Stimulated activated CD4-positive, alpha-beta T cell treated with anti-CD3 and anti-CD28 coated beads, Interleukin-4, amount 100 ng/mL, for 4 hours (primary cell): ENCODE measurements around the gene DAPK1.

Source experiments
- DNase-seq, 2 experiments: peaks; one replicate each; pipeline ENCODE4 v3.0.0-alpha.2; 2020

The DAPK1 gene

DNA sequence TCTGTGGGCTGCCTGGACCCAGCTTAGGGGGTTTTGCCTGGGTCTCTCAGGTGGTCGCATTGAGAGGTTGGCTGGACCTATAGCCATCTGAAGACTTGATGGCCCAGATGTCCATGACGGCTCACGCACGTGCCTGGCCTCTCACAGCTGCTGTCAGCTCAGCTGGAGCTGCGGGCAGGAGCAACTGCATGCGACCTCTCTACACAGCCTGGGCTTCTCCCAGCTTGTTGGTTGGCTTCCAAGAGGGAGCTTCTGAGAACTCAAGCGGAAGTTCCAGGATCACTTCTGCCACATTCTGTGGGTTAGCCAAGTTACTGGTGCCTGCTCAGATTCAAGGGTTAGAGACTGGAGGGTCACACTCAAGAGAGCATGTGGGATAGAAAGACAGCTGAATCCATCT, 99.2 kb downstream of the DAPK1 start:
- DNase-seq, result no peak

DNA sequence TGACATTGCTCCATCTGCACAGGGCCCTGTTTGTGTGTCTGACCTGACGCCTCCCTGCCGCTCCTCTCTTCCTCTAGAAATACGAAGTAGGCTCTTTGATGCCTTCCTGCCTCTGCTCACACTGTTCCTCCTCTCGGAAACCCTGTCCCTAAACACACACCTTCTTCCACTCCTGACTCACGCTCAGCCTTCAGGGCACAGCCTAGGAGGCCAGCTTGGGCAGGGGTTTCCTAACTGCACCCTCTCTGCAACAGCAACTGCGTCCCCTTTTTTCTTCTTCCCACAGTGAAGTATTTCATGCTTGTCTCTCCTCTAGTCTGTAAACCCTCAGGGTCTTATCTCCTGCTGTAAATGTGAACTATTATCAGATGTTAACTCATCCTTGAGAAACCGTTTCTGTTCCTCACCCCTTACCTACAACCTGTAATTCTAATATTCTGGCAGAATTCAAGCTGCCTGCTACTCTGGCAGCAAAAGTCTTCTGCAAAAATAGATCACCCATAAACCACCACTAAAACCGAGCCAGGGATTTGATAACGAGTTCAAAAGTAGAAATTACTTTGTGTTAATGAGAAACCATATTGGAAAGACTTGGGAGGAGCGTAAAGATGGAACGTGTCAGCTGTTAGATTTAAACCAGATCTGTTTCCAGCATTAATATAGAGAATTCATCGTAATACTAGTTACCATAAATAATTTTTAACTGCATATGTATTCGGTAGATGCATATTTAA, 100.2 kb downstream of the DAPK1 start:
- DNase-seq, result no peak

DNA sequence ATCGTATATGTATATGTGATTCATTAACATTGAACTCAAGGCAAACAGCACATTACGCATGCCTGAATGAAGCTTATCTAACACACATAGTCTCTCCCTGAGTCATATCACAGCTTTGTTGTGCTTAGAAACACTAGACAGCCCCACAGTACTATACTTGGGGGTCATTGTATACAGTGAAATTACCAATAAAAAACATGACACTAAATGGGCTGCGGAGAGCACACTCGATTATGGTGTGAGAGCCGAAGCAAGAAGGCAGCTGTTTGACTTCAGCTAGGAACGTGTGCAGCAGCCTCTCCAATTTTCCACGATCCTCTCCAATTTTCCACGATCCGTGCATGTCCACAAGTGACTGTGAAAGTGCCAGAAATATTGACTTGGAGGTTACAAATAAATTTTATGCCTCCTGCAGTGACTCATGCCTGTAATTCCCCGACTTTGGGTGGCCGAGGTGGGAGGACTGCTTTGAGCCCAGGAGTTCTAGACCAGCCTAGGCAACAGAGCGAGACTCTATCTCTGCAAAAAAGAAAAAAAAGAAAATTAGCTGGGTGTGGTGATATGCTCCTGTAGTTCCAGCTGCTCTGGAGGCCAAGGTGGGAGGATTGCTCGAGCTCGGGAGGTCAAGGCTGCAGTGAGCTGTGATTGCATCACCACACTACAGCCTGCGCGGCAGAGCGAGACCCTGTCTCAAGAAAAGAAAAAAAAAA, 102.4 kb downstream of the DAPK1 start:
- no peak for DNase-seq

DNA sequence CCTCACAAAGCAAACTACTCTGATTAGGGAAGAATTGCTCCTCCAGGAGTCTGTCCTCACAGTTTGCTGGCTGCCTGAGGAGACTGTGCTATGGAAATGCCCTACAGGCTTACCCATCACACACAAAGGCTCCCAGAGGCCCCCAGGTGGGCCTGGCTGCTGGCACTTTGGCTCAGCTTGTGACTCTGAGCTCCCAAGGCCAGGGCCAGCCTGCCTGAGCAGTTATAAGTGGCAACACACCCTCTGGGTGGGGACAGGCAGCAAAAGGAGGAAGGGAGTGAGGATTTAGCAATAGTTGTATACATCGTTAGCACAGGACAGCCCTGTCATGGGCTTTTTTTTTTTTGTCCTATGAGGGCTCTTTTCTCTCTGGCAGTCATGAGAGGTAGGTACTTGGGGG, 103.5 kb downstream of the DAPK1 start:
- no peak for DNase-seq

DNA sequence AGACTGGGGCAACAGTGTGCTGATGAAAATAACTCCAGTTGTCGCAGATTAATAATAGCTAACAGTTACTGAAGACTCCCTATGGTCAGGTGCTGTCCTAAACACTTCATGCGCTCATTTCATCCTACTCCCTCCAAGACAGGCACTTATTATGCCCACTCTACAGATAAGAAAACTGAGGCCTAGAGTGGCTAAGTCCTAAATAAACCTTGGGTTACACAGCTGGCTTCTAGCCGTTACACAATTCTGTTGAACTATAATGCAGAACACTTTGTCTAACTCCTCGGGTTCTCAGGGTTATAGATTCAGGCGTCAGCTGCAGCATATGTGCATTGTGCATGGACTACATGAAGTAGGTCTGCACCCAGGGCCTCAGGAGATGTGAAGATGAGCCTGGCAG, 103.9 kb downstream of the DAPK1 start:
- DNase-seq, result no peak

DNA sequence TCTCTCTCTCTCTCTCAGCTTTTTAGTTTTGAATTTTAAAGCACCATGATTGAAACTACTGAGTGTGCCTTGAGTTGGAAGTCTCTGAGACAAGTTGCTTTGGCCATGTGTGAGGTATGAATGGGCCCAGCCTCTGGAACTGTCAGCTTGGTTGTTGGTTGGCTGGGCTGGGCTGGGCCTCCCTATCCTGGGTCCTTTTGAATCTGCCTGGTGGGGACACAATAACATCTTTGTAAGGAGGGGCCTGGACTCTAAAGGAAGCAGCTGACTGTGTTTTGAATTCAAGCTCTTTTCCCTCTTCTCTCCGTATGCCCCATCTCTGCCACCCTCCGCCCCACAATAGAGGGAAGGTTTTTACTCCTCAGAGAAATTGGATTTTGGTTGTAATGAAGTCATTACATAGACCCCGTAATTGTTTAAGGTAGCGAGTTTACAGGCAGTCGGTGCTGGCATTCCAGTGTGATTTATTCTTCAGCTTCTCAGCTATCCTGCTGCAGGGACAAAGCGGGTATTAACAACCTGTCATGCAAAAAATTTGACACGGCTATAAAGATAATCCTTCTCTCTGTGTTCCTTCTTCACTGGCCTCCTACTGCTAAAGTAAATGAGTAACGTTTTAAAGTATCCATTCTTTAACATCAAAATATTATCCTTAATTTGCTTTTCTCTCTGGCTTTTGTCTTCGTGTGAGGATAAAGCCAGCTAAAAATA, 105.4 kb downstream of the DAPK1 start:
- no peak for DNase-seq

DNA sequence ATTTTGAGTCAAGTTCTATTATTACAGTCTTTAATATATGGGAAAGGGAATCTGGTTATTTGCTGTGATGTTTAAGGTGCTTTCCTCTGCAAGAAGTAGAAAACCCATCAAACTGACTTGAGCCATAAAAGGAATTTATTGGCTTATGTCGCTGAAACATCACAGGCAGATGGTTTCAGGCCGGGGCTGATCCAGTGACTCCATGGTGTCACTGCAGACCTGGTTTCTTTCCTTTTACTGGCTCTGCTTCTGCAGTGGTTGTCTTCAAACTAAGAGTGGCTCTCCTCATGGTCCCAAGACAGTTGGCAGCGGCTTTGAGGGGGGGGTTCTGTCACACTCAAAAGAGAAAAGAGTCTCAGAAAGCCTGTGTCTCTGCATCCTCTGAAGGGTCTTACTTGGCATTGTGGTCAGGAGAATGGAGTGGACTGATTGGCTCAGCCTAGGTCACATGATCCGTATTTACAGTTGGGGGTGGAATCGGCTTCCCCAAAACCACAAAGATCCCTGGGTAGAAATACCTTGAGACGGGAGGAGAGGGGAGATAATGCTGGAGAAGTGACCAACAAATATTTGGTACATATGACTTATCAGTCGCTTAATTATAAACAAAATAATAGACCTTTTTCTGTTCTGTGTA, 106.3 kb downstream of the DAPK1 start:
- no peak for DNase-seq

DNA sequence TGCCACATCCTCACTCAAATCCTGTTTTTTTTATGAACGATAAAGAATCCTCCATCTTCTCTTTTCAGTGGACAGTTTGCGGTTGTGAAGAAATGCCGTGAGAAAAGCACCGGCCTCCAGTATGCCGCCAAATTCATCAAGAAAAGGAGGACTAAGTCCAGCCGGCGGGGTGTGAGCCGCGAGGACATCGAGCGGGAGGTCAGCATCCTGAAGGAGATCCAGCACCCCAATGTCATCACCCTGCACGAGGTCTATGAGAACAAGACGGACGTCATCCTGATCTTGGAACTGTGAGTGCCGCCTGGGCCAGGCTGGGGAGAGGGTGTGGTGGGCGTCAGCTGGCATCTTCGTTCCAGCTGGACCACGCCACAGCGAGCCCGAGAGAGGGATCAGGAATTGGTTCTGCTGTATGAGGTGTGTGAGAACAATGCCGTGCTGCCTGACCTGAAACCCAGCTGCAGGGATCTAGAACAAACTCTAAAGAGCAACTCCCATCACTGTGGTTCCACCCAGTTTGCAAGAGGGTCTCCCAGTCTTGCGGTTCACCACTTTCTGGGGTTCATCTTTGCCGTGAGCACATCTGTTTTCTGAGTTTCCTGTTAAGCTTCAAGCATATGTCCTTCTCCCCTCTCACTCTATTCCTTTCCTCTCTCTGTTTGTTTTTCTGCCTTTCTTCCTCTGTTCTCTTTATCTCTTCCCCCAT, 107.4 kb downstream of the DAPK1 start:
- no peak for DNase-seq

DNA sequence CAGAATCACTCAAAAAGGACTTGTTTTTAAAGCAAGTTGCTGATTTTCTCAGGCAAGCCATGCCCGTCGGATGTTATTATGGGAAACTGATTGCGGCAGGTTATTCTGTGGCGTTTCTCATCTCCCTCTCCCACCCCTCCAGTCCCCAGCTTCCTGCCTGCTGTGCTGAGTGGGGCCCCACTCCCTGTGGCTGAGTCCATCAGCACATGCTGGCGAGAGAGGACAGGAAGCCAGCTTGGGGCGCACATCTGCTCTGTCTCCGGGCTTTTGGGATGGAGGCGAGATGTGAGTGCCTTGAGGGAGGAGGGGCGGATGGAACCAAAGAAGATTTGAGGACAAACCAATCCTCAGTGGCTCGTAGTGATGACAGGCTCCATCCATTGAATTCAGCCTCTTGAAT, 108.0 kb downstream of the DAPK1 start:
- DNase-seq, result no peak

DNA sequence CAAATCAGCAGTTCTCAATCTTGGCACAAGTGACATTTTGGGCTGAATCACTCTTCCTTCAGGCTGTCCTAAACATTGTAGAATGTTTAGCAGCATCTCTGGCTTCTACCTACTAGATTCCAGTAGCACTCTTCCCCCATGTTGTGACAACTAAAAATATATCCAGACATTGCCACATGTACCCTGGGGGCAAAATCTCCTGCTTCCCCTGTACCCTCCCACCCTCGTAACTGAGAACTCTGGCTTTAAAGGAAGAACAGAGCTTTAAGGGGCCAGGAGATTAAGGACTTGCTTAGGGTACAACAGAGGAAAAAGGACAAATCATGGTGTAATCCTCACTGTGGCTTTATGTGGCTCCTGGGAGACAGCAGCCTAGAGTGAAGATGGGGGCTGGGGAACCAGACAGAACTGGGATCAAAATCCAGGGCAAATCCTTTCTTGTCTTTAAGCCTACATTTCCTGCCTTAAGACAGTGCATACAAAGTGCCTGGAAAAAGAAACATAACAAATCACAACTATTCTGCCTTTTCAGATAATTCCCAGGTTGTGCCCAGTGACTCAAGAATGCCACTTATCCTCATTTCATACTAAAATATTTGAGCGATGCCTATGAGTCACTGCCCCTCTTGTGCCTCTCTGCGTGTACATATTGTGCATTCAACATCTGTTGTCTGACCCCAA, 109.3 kb downstream of the DAPK1 start:
- DNase-seq, result no peak

DNA sequence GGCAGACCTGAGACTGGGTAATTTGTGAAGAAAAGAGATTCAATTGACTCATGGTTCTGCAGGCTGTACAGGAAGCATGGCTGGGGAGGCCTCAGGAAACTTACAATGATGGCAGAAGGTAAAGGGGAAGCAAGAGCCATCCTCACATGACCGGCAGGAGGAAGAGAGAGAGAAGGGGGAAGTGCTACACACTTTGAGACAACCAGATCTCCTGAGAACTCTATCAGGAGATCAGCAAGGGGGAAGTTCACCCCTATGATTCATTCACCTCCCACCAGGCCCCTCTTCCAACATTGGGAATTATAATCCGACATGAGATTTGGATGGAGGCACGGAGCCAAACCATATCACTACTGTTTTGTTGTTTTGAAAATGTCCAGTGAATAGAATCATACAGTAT, 110.2 kb downstream of the DAPK1 start:
- DNase-seq, result no peak

DNA sequence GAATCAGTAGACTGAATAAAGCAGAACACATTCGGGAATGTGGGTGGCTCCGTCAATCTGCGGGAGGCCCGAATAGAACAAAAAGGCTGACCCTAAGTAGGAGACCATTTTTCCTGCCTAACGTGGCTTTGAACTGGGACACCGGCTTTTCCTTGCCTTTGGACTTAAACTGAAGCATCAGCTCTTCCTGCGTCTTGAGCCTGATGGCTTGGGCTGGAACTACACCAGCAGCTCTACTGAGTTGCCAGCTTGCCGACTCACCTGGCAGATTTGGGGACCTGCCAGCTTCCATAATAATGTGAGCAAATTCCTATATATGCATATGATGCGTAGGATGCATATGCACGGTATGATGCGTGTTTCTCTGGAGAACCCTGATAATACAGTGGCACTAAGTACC, 111.3 kb downstream of the DAPK1 start:
- no peak for DNase-seq

DNA sequence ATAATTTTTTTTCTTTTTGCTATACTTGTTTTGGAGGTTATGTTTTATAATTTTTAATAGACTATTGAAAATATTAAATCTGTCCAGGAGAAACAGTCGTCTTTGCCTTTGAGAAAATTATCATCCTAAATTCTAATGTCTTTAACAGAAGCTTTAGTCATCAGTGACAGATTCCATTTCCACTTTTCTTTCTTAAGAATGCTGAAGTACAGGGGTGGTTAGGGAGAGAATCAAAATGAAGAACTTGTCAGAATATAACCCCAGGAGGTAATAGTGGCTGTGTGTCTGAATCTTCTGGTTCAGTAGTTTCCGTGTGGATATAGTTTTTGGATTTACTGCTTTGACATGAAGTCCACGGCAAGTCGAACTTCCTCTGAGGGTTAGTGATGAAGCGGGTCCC, 111.8 kb downstream of the DAPK1 start:
- no peak for DNase-seq

DNA sequence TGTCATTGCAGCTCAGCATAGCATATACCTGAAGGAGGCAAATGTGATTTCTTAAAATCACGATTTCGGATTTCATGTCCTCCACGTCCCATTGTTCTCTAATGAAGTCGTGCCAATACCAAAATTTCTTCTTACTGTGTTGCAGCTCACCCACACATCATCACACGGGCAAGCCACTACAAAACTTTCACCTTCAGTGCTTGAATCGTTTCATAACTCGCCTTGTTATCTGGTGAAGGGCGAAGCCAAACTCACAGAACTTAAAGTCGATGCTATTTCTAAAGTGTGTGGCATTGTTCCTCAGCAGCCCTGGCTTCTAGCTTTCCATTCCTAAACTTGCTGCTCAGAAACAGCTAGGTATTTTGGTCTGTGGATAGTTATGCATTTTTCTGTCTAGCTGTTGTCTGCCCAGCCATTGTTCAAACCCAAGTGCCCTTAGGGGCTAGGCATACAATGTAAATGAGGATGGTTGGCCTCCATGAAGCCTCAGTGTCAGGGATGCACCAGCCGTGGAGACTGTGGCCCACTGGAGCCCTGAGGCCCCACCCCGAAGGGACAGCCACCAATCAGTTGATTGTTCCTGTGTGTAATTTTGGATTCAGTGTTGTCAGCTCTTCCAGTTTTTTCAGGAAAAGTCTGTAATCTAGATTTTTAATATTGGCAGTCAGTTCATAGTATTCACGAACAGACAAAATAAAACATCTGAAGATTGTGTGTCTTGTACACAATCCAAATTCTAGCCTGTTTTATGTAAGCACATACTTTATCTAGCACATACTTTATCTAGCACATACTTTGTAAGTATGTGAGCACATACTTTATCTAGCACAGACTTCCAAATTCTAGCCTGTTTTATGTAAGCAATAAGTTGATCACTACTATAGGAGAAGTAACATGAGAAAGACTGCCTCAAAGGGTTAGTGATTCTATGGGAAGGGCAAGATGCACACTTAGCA, 112.8 kb downstream of the DAPK1 start:
- no peak for DNase-seq

DNA sequence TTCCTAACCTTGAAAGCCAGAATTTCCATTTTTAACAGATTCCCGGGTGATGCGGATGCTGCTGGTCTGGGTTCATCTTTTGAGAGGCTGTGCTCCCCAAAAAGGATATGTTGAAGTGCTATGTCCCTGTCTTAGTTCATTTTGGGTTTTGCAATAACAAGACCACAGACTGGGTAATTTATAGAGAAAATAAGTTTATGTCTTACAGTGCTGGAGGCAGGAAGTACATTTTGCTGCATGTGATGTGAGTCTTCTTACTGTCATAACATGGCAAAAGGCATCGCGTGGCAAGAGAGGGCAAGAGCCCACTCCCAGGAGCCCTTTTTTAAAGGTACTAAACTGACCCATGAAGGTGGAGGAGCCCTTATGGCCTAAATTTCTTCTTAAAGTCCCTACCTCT, 114.1 kb downstream of the DAPK1 start:
- no peak for DNase-seq

DNA sequence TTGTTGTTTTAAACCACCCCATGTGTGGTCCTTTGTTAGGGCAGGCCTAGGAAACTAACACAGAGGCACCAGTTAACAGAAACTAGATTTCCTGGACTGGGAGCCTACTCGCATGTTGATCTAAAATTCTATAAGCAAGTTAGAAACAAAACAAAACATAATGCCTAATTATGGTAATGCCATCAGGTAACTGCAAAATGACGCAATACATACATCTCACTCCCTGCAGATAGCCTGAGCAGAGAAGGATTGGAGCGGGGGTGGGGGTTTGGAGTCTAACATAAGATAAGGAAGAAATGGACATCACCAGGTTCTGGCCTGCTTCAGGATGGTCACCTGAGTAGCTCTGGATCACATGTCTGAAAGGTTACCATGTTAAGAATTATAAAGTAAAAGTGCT, 114.9 kb downstream of the DAPK1 start:
- no peak for DNase-seq

DNA sequence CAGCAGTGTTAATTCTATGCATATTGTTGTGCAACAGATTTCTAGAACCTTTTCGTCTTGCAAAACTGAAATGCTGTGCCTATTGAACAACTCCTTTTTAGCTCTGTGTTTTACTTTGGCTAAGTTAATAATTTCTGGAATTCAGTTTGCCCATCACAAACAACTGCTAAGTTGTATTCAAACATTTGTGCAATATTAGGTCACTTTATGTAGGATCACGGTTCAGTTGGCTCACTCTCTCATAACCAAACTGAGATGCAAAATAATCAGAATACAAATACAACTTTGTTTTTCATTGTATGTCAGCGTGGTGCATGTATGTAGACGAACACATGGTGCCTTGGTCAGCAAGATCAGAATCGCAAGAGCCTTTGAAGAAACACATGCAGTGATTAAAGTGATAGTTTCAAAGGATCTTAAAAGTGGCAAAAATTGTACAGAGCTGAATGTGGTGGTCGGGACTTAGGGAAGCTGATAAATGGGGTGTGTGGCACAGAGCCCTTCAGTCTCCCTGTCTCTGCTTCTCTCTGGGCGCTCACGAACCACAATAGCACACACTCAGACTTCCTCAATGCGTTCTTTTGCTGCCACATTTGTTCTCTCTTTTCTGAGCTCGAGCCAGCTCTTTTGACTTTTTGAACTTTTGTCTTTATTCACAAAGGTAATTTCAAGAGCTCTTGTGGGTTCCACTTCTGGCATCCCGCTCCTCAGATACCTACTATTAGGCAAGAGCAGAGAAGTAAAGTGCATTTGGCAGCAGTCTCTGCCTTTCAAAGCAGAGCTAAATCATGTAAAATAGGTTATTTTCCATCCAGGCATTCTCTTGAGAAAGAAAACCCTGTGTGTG, 115.8 kb downstream of the DAPK1 start:
- DNase-seq, result no peak

DNA sequence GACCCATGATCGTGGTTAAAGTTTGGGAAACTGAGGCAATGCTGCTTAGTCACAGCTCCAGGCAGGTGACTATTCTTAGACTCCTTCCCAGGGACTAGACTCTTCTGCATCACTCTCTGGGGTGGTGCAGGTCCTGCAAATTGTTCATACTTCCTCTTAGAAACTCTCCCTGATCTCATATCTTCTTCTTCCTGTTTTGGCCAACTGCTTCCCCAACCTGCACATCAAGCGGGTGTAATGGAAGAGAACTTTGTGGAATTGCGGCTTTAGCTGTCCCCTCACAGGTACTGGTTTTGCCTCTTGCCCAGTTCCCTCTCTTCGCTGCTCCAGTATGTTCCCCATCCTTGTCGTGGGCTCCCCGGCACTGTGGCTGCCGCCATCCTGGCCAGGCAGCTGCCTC, 116.7 kb downstream of the DAPK1 start:
- no peak for DNase-seq

DNA sequence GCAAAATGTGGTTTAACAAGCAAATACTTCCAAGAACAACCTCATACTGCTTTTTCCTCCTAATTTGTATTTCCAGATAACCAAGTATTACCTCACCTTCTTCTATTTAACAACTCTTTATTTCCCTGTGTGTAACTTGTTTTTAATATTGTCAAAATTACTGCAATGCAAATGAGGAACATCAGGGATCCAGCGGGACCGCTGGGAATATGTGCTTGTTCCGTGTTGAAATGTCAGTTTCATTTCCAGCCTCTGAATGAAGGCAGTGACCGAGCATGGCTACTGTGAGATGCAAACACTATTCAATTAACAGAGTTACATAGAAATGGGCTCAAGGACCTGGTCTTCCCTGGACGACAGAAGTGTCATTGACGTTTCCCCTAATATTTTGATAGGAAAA, 117.5 kb downstream of the DAPK1 start:
- no peak for DNase-seq

DNA sequence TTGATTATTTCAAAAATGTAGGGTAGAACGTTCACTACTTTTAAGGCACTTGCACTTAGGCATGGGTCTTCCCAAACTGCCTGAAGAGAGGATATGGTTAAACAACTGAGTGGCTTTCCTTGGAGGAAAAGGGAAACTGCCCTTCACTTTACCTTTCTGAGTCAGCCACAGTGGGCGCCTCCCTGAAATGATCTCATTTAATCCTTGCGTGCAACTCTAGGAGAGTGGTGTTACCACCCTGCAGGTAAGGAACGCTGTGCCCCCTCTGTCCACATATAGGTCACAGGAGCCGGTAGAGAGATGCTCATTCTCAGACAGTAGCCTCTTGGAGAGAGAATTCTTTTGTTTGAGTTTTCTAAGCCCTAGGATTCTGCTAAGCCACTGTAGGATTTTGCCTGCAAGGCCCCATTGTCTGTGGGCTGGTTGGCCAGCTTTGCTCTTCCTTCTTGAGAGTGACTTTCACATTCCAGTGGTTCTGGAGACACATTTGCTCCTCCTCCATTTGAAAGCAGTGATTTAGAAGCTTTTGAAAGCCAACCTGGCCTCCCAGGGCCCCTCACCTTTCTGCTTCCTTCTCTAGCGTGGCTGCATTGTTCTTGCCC, 118.0 kb downstream of the DAPK1 start:
- no peak for DNase-seq
